B cell (primary cell): ENCODE data around the gene TNFRSF6B.

Experiments used
- EZH2 ChIP-seq: IDR thresholded peaks from 2 replicates; pipeline ENCODE4 v1.6.1; 2012; ENCODE audit warnings: borderline replicate concordance, low read depth, mild to moderate bottlenecking, moderate library complexity, low read length; ENCODE audit not compliant: insufficient read depth, poor library complexity, severe bottlenecking
- TF ChIP-seq, protein P1 (sequence below): fragments of 200-600 bp; IDR thresholded peaks from one replicate; pipeline ENCODE4 v1.8.0; 2022; ENCODE audit warnings: antibody characterized with exemption, mild to moderate bottlenecking

- TF ChIP-seq, protein P1, sequence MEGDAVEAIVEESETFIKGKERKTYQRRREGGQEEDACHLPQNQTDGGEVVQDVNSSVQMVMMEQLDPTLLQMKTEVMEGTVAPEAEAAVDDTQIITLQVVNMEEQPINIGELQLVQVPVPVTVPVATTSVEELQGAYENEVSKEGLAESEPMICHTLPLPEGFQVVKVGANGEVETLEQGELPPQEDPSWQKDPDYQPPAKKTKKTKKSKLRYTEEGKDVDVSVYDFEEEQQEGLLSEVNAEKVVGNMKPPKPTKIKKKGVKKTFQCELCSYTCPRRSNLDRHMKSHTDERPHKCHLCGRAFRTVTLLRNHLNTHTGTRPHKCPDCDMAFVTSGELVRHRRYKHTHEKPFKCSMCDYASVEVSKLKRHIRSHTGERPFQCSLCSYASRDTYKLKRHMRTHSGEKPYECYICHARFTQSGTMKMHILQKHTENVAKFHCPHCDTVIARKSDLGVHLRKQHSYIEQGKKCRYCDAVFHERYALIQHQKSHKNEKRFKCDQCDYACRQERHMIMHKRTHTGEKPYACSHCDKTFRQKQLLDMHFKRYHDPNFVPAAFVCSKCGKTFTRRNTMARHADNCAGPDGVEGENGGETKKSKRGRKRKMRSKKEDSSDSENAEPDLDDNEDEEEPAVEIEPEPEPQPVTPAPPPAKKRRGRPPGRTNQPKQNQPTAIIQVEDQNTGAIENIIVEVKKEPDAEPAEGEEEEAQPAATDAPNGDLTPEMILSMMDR = no peak
- no peak for TF ChIP-seq EZH2
These were observed 42.3 kb downstream of the TNFRSF6B start for GRCh38 chr20:63738687-63739129.
